GM12801 (cell line): Measurements from ENCODE around the gene SLC38A4.

Source experiments
- CTCF ChIP-seq: IDR thresholded peaks from one replicate; pipeline ENCODE4 v1.5.1; 2011; ENCODE audit warnings: control low read depth; ENCODE audit not compliant: insufficient read length; ENCODE audit errors: extremely low read depth

SLC38A4 gene

GRCh38 chr12:46808955-46809697 lies 16.7 kb downstream of the SLC38A4 start:
- no peak for TF ChIP-seq CTCF

- no peak for TF ChIP-seq CTCF
Measured at GRCh38 chr12:46808317-46808716, 17.5 kb downstream of the SLC38A4 start.

- TF ChIP-seq CTCF = no peak
Measured at GRCh38 chr12:46804054-46804453, 21.7 kb downstream of the SLC38A4 start.

GRCh38 chr12:46803517-46803916 lies 22.3 kb downstream of the SLC38A4 start:
- TF ChIP-seq CTCF = no peak

GRCh38 chr12:46801293-46801692 lies 24.5 kb downstream of the SLC38A4 start:
- TF ChIP-seq CTCF = no peak

GRCh38 chr12:46800160-46800559 lies 25.6 kb downstream of the SLC38A4 start:
- no peak for TF ChIP-seq CTCF

- TF ChIP-seq CTCF = no peak
Measured at GRCh38 chr12:46798648-46799047, 27.1 kb downstream of the SLC38A4 start.
